K562 (cell line): ENCODE measurements around the gene TSPAN18. TPM values are rescaled to one million over a fixed set of nuclear protein-coding genes. Genes with fewer than 3 reads are reported as not detected.

Experiments used
- ATAC-seq: fragments of 200-7000 bp; cut with Tn5 transposase; 3 replicates; pipeline ENCODE4 v1.9.1; 2020; ENCODE audit warnings: moderate library complexity
- BruUV-seq: library from RNA; stranded (reverse); fragments of 400-500 nt; replicated peaks from 2 replicates; lab custom pipeline; 2021; lab: Mats Ljungman, UMichigan
- CTCF ChIA-PET: fragments of 300-600 bp; formaldehyde crosslinking; extraction: SDS; loops from one replicate; lab custom pipeline; 2021; ENCODE audit warnings: low intra/inter-chr PET ratio; lab: Yijun Ruan, JAX
- POLR2A ChIA-PET: fragments of 300-600, 350-650 bp; sonication (Branson Sonifier 250); formaldehyde crosslinking; extraction: SDS; loops from one replicate; lab custom pipeline; 2021; ENCODE audit warnings: antibody characterized with exemption, inconsistent platforms; lab: Yijun Ruan, JAX
- DNase-seq, 4 experiments: peaks; one replicate each; pipeline versions ENCODE4 v3.0.0 to v3.0.0-alpha.2; 2011 to 2018; ENCODE audit warnings: low spot score in 3 of 4, mixed read lengths in 3 of 4; ENCODE audit errors: extremely low read depth in 1 of 4
- FAIRE-seq: peaks from 2 replicates; lab custom pipeline; 2011; peaks lifted over from hg19 to GRCh38; lab: Jason Lieb, UNC
- H2AFZ ChIP-seq: 2 replicates; pipeline ENCODE4 v1.6.0; 2011; ENCODE audit warnings: low read depth, low read length, control low read depth, inconsistent platforms
- H3K27ac ChIP-seq: fragments of 200-600 bp; 3 replicates; pipeline ENCODE4 v1.8.0; 2011; ENCODE audit warnings: low read depth, mild to moderate bottlenecking, control low read depth, inconsistent platforms, low read length, moderate library complexity, mixed read lengths; ENCODE audit errors: extremely low read depth
- H3K27me3 ChIP-seq, 2 experiments: fragments of 300-600 bp in 1 of 2; 2 replicates in 1 of 2; 3 replicates in 1 of 2; pipeline versions ENCODE4 v1.6.0 to v1.8.0; 2011; ENCODE audit warnings: inconsistent platforms in 2 of 2, low read length in 2 of 2, mild to moderate bottlenecking in 1 of 2, mixed read lengths in 1 of 2, moderate library complexity in 1 of 2; ENCODE audit not compliant: control insufficient read depth in 2 of 2, insufficient read depth in 2 of 2
- H3K36me3 ChIP-seq: fragments of 300-600 bp; 3 replicates; pipeline ENCODE4 v1.8.0; 2011; ENCODE audit warnings: mild to moderate bottlenecking, low read length, inconsistent platforms; ENCODE audit not compliant: control insufficient read depth, insufficient read depth
- H3K4me1 ChIP-seq, 2 experiments: fragments of 200-600 bp in 1 of 2; replicated peaks in 1 of 2; 2 replicates in 1 of 2; 3 replicates in 1 of 2; pipeline versions ENCODE4 v1.5.1 to v1.8.0; 2011; ENCODE audit warnings: inconsistent platforms in 2 of 2, low read length in 2 of 2, mild to moderate bottlenecking in 1 of 2, mixed read lengths in 1 of 2, moderate library complexity in 1 of 2; ENCODE audit not compliant: control insufficient read depth in 2 of 2, insufficient read depth in 2 of 2
- H3K4me2 ChIP-seq: 2 replicates; pipeline ENCODE4 v1.6.1; 2011; ENCODE audit warnings: low read length, control low read depth, inconsistent platforms, mixed read lengths; ENCODE audit not compliant: insufficient read depth
- H3K4me3 ChIP-seq: fragments of 200-600 bp; sonication (generic), shearing (Covaris generic); 2 replicates; pipeline ENCODE4 v1.5.1; 2016; ENCODE audit warnings: control low read depth, inconsistent platforms
- H3K79me2 ChIP-seq: fragments of 200-600 bp; 3 replicates; pipeline ENCODE4 v1.8.0; 2011; ENCODE audit warnings: low read length, inconsistent platforms; ENCODE audit not compliant: control insufficient read depth, insufficient read depth
- H3K9ac ChIP-seq, 2 experiments: 2 replicates each; pipeline versions ENCODE4 v1.6.0 to v1.6.1; 2011; ENCODE audit warnings: low read depth in 2 of 2, low read length in 2 of 2, control low read depth in 1 of 2, inconsistent platforms in 1 of 2, mild to moderate bottlenecking in 1 of 2, mixed read lengths in 1 of 2; ENCODE audit not compliant: insufficient read depth in 1 of 2
- H3K9me1 ChIP-seq: one replicate; pipeline ENCODE4 v1.6.0; 2011; ENCODE audit warnings: inconsistent platforms, mild to moderate bottlenecking, low read length, moderate library complexity; ENCODE audit not compliant: control insufficient read depth, insufficient read depth
- H3K9me3 ChIP-seq: replicated peaks from 2 replicates; pipeline ENCODE4 v1.5.1; 2011; ENCODE audit warnings: low read depth, low read length, inconsistent platforms; ENCODE audit not compliant: control insufficient read depth, insufficient read depth
- H4K20me1 ChIP-seq: replicated peaks from 2 replicates; pipeline ENCODE4 v1.6.1; 2011; ENCODE audit warnings: low read length, inconsistent platforms, mixed read lengths; ENCODE audit not compliant: control insufficient read depth, insufficient read depth
- ATF1 ChIP-seq, 2 experiments: fragments of 450-650 bp in 1 of 2; IDR thresholded peaks; 2 replicates each; pipeline ENCODE4 v1.6.1; 2016; ENCODE audit warnings: missing compliant biosample characterization in 1 of 2, missing genetic modification characterization in 1 of 2
- CTBP1 ChIP-seq: fragments of 450-650 bp; IDR thresholded peaks from 2 replicates; pipeline ENCODE4 v1.6.1; 2016; ENCODE audit warnings: borderline replicate concordance
- ERF ChIP-seq: fragments of 450-650 bp; formaldehyde crosslinking; IDR thresholded peaks from 2 replicates; pipeline ENCODE4 v1.4.0; 2020; ENCODE audit warnings: mild to moderate bottlenecking, mixed read lengths
- MECOM ChIP-seq: fragments of 250-450 bp; sonication (Bioruptor Pico); IDR thresholded peaks from 2 replicates; pipeline ENCODE4 v1.8.0; 2022; ENCODE audit warnings: inconsistent platforms
- MTA1 ChIP-seq: fragments of 450-650 bp; IDR thresholded peaks from 2 replicates; pipeline ENCODE4 v1.6.1; 2017; ENCODE audit warnings: borderline replicate concordance
- MXI1 ChIP-seq: IDR thresholded peaks from 2 replicates; pipeline ENCODE4 v1.6.1; 2011; ENCODE audit warnings: low read depth, mild to moderate bottlenecking, improper control_type of control experiment, low read length
- MYC ChIP-seq, 2 experiments: fragments of 250-450 bp in 1 of 2; sonication (Bioruptor Pico) in 1 of 2; IDR thresholded peaks; 2 replicates each; pipeline versions ENCODE4 v1.5.1 to v1.6.1; 2012 to 2021; ENCODE audit warnings: low read depth in 2 of 2, borderline replicate concordance in 1 of 2, improper control_type of control experiment in 1 of 2, low read length in 1 of 2, mild to moderate bottlenecking in 1 of 2, moderate library complexity in 1 of 2
- PHF20 ChIP-seq: fragments of 450-650 bp; IDR thresholded peaks from 2 replicates; pipeline ENCODE4 v1.6.1; 2018; ENCODE audit not compliant: partially characterized antibody
- PHF8 ChIP-seq: fragments of 200-600 bp; sonication (generic); IDR thresholded peaks from 2 replicates; pipeline ENCODE4 v1.6.1; 2012; ENCODE audit warnings: mixed run types, mild to moderate bottlenecking, inconsistent platforms, low read length, moderate library complexity, borderline replicate concordance
- RAD21 ChIP-seq, 2 experiments: fragments of 250-450 bp in 1 of 2; fragments of 450-650 bp in 1 of 2; sonication (Bioruptor Pico) in 1 of 2; formaldehyde crosslinking in 1 of 2; IDR thresholded peaks in 1 of 2; conservative IDR thresholded peaks in 1 of 2; 2 replicates each; pipeline versions ENCODE4 v1.4.0 to v1.8.0; 2020 to 2022; ENCODE audit warnings: mild to moderate bottlenecking in 2 of 2, moderate library complexity in 1 of 2
- XRCC5 ChIP-seq: fragments of 200-400 bp; formaldehyde crosslinking; IDR thresholded peaks from 2 replicates; pipeline ENCODE4 v1.6.1; 2017; ENCODE audit warnings: low read depth, mild to moderate bottlenecking, low read length
- ZNF780A ChIP-seq: fragments of 250-450 bp; sonication (Bioruptor Pico); IDR thresholded peaks from 2 replicates; pipeline ENCODE4 v1.5.0; 2021; ENCODE audit warnings: mild to moderate bottlenecking
- WGBS: fragments of 100-300 bp; shearing (Covaris generic); methylation state at CpG from one replicate; pipeline ENCODE4 v1.1.6; 2016; ENCODE audit warnings: low coverage, mixed read lengths; ENCODE audit not compliant: insufficient coverage; ENCODE audit errors: missing lambda C conversion rate; 5-methylcytosine and 5-hydroxymethylcytosine counted together
- in situ Hi-C: fragments of 300-500 bp; cut with MboI; formaldehyde crosslinking; loops from 4 replicates; pipeline ENCODE4 v1.15.0; 2018; ENCODE audit warnings: inconsistent platforms, mixed read lengths
- intact Hi-C: fragments of 100-400 bp; cut with micrococcal nuclease; formaldehyde crosslinking; loops from 2 replicates; pipeline ENCODE4 v1.14.2; 2022
- polyA plus RNA-seq, 8 experiments: library from polyadenylated mRNA; depleted of rRNA in 4 of 8; stranded (reverse) in 5 of 8; unstranded in 3 of 8; fragments of >200 nt; fragmentation: Nextera tagmentation in 2 of 8; fragmentation: Illumina TruSeq in 1 of 8; extraction: Ambion mirVana in 2 of 8; extraction: Trizol in 1 of 8; gene quantifications; 2 replicates each; pipeline versions ENCODE4 v1.2.1 to v1.2.3, GENCODE V29; 2011 to 2014; ENCODE audit warnings: inconsistent platforms in 1 of 8, missing spikeins in 1 of 8
- total RNA-seq, 7 experiments: library from RNA; depleted of rRNA in 6 of 7; stranded (reverse); fragments of >200 nt in 6 of 7; fragmentation: Illumina TruSeq in 2 of 7; extraction: Trizol in 2 of 7; gene quantifications; 2 replicates each; pipeline versions ENCODE4 v1.2.1 to v1.2.3, GENCODE V29; 2011 to 2021; ENCODE audit warnings: low replicate concordance in 1 of 7
- TF ChIP-seq, protein P1 (sequence below): fragments of 200-400 bp; formaldehyde crosslinking; IDR thresholded peaks from 2 replicates; pipeline ENCODE4 v1.6.1; 2017; ENCODE audit warnings: mild to moderate bottlenecking, low read depth, low read length, moderate library complexity
- TF ChIP-seq, protein P2 (sequence below): sonication (generic); formaldehyde crosslinking; IDR thresholded peaks from 2 replicates; pipeline ENCODE4 v1.8.0; 2022; ENCODE audit warnings: mild to moderate bottlenecking, missing genetic modification reagents, borderline replicate concordance
- TF ChIP-seq, protein P3 (sequence below): sonication (generic); formaldehyde crosslinking; IDR thresholded peaks from 2 replicates; pipeline ENCODE4 v1.8.1; 2023; ENCODE audit warnings: mild to moderate bottlenecking, missing genetic modification reagents, moderate library complexity

The TSPAN18 gene
- total and polyA plus RNA-seq, 9 of the 15 experiments (the other 6 are each of a cell fraction or from before 2014, with no cell fraction given) = 0.17 to 0.35 (median 0.22) TPM; not detected in 4

DNA sequence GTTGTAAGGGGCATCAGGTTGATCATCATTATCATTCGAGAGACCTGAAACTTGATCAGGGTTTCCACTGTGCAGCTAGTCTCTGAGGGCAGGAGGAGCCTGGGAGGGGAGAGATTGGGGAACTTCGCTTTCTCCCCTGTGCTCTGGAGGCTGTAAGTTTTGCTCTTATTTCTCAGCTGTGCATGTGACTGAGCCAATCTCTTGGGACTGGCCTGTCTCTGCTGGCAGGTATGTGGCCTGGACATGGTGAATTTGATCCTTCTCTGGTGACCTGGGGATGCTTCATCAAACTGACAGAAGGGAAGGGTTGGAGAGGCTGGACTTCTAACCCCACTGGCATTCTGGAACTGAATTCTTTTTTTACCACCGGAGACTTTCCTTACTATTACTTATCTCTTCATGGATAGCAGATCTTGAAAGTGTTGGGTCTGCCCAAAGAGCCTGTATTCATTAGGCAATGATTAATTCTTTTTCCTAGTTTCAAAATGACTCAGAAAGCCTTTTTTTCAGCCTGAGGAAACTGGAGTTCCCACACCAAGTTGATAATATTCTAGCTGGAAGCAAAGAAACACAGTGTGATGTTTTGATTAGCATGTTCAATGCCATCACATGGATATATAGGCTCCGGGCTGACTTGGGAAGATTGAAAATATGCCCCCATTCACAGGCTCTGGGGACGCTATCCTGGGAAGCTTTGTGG is 36.5 kb downstream of the TSPAN18 start:
- CTCF ChIA-PET = no interaction called here
- intact Hi-C loops = no loop called here
- FAIRE-seq = peak; percentile 19
- TF ChIP-seq ZNF780A (CRISPR knock-in tag) (no peak), MTA1 (no peak), PHF20 (no peak), PHF8 (no peak), CTBP1 (no peak), ERF (CRISPR knock-in tag) (no peak), MYC (IDR thresholded peaks at IDR 0.05; ENCODE audit: low read depth, low read length) (no peak), MYC (CRISPR knock-in tag; IDR thresholded peaks at IDR 0.05; ENCODE audit: borderline replicate concordance, low read depth) (no peak), MECOM (CRISPR knock-in tag) (no peak), XRCC5 (no peak), MXI1 (no peak), RAD21 (CRISPR knock-in tag; conservative IDR thresholded peaks at IDR 0.05 in 1 of 2, IDR thresholded peaks at IDR 0.05 in 1 of 2) (no peak), ATF1 (CRISPR knock-in tag; IDR thresholded peaks at IDR 0.05) (no peak), ATF1 (tag; IDR thresholded peaks at IDR 0.05) (no peak)
- TF ChIP-seq, protein P1, sequence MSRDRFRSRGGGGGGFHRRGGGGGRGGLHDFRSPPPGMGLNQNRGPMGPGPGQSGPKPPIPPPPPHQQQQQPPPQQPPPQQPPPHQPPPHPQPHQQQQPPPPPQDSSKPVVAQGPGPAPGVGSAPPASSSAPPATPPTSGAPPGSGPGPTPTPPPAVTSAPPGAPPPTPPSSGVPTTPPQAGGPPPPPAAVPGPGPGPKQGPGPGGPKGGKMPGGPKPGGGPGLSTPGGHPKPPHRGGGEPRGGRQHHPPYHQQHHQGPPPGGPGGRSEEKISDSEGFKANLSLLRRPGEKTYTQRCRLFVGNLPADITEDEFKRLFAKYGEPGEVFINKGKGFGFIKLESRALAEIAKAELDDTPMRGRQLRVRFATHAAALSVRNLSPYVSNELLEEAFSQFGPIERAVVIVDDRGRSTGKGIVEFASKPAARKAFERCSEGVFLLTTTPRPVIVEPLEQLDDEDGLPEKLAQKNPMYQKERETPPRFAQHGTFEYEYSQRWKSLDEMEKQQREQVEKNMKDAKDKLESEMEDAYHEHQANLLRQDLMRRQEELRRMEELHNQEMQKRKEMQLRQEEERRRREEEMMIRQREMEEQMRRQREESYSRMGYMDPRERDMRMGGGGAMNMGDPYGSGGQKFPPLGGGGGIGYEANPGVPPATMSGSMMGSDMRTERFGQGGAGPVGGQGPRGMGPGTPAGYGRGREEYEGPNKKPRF = no peak
- TF ChIP-seq, protein P2, sequence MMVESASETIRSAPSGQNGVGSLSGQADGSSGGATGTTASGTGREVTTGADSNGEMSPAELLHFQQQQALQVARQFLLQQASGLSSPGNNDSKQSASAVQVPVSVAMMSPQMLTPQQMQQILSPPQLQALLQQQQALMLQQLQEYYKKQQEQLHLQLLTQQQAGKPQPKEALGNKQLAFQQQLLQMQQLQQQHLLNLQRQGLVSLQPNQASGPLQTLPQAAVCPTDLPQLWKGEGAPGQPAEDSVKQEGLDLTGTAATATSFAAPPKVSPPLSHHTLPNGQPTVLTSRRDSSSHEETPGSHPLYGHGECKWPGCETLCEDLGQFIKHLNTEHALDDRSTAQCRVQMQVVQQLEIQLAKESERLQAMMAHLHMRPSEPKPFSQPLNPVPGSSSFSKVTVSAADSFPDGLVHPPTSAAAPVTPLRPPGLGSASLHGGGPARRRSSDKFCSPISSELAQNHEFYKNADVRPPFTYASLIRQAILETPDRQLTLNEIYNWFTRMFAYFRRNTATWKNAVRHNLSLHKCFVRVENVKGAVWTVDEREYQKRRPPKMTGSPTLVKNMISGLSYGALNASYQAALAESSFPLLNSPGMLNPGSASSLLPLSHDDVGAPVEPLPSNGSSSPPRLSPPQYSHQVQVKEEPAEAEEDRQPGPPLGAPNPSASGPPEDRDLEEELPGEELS (CRISPR knock-in tag) = no peak
- TF ChIP-seq, protein P3, sequence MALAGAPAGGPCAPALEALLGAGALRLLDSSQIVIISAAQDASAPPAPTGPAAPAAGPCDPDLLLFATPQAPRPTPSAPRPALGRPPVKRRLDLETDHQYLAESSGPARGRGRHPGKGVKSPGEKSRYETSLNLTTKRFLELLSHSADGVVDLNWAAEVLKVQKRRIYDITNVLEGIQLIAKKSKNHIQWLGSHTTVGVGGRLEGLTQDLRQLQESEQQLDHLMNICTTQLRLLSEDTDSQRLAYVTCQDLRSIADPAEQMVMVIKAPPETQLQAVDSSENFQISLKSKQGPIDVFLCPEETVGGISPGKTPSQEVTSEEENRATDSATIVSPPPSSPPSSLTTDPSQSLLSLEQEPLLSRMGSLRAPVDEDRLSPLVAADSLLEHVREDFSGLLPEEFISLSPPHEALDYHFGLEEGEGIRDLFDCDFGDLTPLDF = no peak

More for the DNA sequence above, 36.5 kb downstream of the TSPAN18 start:
- H3K9me1 ChIP-seq = no peaks in the 10 kb centered on the region
- H3K9ac ChIP-seq = no peak overlapping the region
- peaks cover 0 to 6% of the 10 kb centered on the region in 2 experiments; a peak in 2 of 5 replicates for H3K4me1 ChIP-seq
- ATAC-seq (no peak), DNase-seq (no peak)
- no peaks in the 10 kb centered on the region for H3K36me3 ChIP-seq
- H3K27ac ChIP-seq = no peak overlapping the region
- H2AFZ ChIP-seq = no peak overlapping the region
- peaks cover 0 to 13% of the 10 kb centered on the region in 2 experiments; a peak in 1 of 5 replicates for H3K27me3 ChIP-seq
- no peak overlapping the region for H3K4me2 ChIP-seq
- in situ Hi-C loops = no loop called here
- POLR2A ChIA-PET = interaction anchor here (0.6 to 0.9 kb wide), 2 partner anchors 13 to 155 kb away, joined by 3 to 4 read pairs; no protein-coding TSS in a partner anchor
- no peak overlapping the region for H3K4me3 ChIP-seq
- peaks cover 7% of the 10 kb centered on the region; the same call in 1 of the 2 replicates for H4K20me1 ChIP-seq
- H3K9me3 ChIP-seq = no peaks in the 10 kb centered on the region; the same call in 1 of the 2 replicates
- WGBS = 17% methylated on average over 5 of the region's 5 CpGs
- BruUV-seq = no TSS peak
- H3K79me2 ChIP-seq = no peaks in the 10 kb centered on the region
